Measurements from ENCODE around the gene BCR.
"Not testable (repeated sequence)": the region's sequence is repeated elsewhere in the genome, so short reads cannot be mapped to it uniquely, and the experiment has no call there.

The BCR gene

DNA sequence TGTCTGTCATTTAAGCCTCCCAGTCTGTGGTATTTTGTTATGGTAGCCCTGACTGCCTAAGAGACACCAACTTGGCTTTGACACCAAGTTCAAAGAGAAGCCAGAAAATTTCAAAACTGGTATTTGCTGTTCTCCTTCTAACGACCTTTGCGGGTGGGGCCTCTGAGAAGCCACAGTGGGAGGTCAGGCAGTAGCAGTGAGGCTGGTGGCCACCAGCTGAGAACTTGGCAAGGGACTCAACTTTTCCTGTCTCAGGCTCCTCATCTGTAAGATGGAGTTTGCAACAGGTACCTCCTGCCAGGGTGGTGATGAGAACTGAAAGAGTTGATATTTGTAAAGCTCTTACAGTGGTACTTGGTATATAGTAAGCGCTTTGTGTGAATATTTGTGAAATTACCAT, 183.4 kb downstream of the BCR start:
- in situ Hi-C loops (cut with HindIII; ENCODE audit: low sequenced_read_pairs) = no loop called here

DNA sequence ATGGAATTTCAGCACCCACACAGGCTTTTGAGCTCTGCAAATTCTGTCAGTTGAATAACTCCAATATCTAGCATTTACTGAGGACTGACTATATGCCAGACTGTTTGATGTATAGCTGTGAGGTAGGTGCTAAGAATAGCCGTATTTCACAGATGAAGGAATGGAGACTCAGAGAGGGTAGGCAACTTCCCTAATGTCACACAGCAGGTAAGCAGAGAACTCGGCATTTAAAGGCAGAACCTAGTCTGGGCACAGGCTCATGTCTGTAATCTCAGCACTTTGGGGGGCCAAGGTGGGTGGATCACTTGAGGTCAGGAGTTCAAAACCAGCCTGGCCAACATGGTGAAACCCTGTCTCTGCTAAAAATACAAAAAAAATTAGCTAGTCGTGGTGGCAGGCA, 184.1 kb downstream of the BCR start:
- in situ Hi-C loops (cut with HindIII; ENCODE audit: low sequenced_read_pairs) = no loop called here

DNA sequence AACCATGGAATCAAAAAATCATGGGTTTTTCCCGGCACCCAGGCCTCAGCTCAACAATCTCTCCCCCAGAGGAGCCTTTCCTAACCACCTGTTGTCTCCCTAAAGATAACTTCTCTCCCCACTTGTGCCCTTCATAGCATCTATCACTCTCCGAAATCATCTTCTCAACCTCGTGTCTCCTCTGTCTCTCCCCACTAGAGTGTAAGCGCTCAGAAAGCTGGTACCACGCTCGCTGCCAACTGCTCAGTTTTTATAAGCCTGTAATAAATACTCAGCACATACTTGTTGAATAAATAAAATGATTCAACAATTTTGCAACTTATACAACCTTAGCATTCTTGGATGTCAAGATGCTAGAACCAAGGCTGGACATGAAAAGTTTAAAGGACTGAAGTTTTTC, 185.2 kb downstream of the BCR start:
- in situ Hi-C loops (cut with HindIII; ENCODE audit: low sequenced_read_pairs) = no loop called here

DNA sequence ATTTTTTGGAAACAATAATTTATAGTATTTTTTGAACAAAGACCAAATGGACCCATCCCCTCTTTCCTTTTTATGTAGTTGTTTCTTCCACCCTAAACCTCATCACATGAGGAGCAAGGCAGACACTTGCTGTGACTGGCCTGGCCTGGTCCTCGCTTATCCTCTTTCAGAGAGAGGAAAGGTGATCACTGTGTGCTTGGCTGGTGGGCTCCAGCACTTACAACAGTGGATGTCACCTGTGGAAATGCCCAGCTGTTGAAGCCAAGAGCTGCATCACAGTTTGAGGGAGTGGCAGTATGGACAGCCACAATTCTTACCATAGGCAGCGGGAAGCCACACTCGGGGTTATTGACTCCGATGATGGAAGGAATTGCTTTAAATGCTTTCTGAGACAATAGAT, 185.7 kb downstream of the BCR start:
- in situ Hi-C loops (cut with HindIII; ENCODE audit: low sequenced_read_pairs) = no loop called here

DNA sequence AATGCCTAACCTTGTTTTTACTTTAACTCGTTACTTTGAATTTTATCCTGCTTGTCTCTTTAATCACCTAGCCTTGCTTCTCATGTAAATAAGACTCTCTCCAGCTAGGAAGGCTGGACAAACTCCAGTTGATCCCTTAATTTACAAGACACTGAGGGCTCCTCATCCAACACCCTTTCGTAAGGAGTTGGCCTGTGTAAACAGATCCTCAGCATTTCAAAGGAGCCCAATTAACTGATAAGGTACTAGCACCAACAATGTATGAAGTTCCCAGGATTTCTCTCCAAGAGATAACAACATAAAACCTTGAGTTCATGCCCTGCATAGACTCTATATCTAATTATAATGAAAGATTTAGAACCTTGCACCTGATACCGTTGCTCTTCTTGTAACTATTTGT, 186.9 kb downstream of the BCR start:
- in situ Hi-C loops (cut with HindIII; ENCODE audit: low sequenced_read_pairs) = not testable (repeated sequence)
